Thyroid gland (tissue), 4 donors: ENCODE measurements around the gene FOXO3.

Experiments used
- CTCF ChIP-seq, 6 experiments: fragments of 200-600 bp in 3 of 6; fragments of 450-650 bp in 3 of 6; sonication (generic) in 3 of 6; IDR thresholded peaks; one replicate each; pipeline ENCODE4 v1.5.1; 2016 to 2019; ENCODE audit warnings: antibody characterized with exemption in 6 of 6, mild to moderate bottlenecking in 2 of 6, inconsistent platforms in 1 of 6, moderate library complexity in 1 of 6
- POLR2A ChIP-seq, 2 donors: fragments of 450-650 bp; IDR thresholded peaks; one replicate each; pipeline ENCODE4 v1.6.1; 2017; ENCODE audit warnings: antibody characterized with exemption in 2 of 2, mild to moderate bottlenecking in 2 of 2, moderate library complexity in 1 of 2

- no peak for TF ChIP-seq CTCF (IDR thresholded peaks at IDR 0.05)
- no peak for TF ChIP-seq POLR2A (IDR thresholded peaks at IDR 0.05)
These were observed 64.9 kb downstream of the FOXO3 start for GRCh38 chr6:108625581-108625980.
